A549 (cell line): ENCODE data around the gene SLIT3.

ENCODE experiments used
- BHLHE40 ChIP-seq: IDR thresholded peaks from 2 replicates; pipeline ENCODE4 v1.6.1; 2012; ENCODE audit warnings: low read depth, low read length, inconsistent platforms
- CHD4 ChIP-seq: fragments of 200-600 bp; sonication (generic); IDR thresholded peaks from 2 replicates; pipeline ENCODE4 v1.6.1; 2016; ENCODE audit warnings: antibody characterized with exemption, mild to moderate bottlenecking, borderline replicate concordance
- CTCF ChIP-seq: fragments of >200 bp; sonication (Bioruptor Twin); formaldehyde crosslinking; IDR thresholded peaks from 3 replicates; pipeline ENCODE4 v1.5.1; 2016
- FOSL2 ChIP-seq, 2 experiments: fragments of 450-650 bp in 1 of 2; fragments of >200 bp in 1 of 2; sonication (Bioruptor Twin) in 1 of 2; formaldehyde crosslinking; IDR thresholded peaks; 2 replicates each; pipeline versions ENCODE4 v1.5.0 to v1.6.1; 2016 to 2020; ENCODE audit warnings: mild to moderate bottlenecking in 1 of 2, moderate library complexity in 1 of 2
- JUN ChIP-seq, 2 experiments: fragments of >200 bp; sonication (Bioruptor Twin); formaldehyde crosslinking; IDR thresholded peaks; 2 replicates in 1 of 2; 3 replicates in 1 of 2; pipeline ENCODE4 v1.6.1; 2016 to 2017
- MAX ChIP-seq: IDR thresholded peaks from 2 replicates; pipeline ENCODE4 v1.6.1; 2012
- REST ChIP-seq: fragments of 200-600 bp; sonication (generic); IDR thresholded peaks from 2 replicates; pipeline ENCODE4 v1.6.1; 2016; ENCODE audit warnings: antibody characterized with exemption, mild to moderate bottlenecking, moderate library complexity
- ZNF302 ChIP-seq: fragments of 250-450 bp; sonication (Bioruptor Pico); IDR thresholded peaks from 2 replicates; pipeline ENCODE4 v1.9.0; 2021; ENCODE audit warnings: inconsistent platforms, mild to moderate bottlenecking, moderate library complexity

GRCh38 chr5:168877132-168877892, 423.6 kb downstream of the SLIT3 start:
- TF ChIP-seq CTCF (no peak), MAX (no peak), BHLHE40 (no peak), JUN (IDR thresholded peaks at IDR 0.05) (no peak), REST (no peak), CHD4 (no peak), FOSL2 (IDR thresholded peaks at IDR 0.05) (no peak), FOSL2 (CRISPR knock-in tag; IDR thresholded peaks at IDR 0.05) (no peak), ZNF302 (CRISPR knock-in tag) (no peak)
